ENCODE measurements around the gene SYT12. TPM values are rescaled to one million over a fixed set of nuclear protein-coding genes. Genes with fewer than 3 reads are reported as not detected.

The SYT12 gene
- total RNA-seq, 2 donors from 2014 or later: 0.05 TPM; not detected in 1

GRCh38 chr11:67016550-67016949, 6.4 kb upstream of the SYT12 start:
- peaks cover 8% of the 10 kb centered on the region in 2 donors for H3K36me3 Mint-ChIP-seq
- ATAC-seq (no peak), DNase-seq (ENCODE audit: low spot score in 2 of 2) (no peak)
- peaks cover 0 to 4% of the 10 kb centered on the region in 2 donors for H3K9me3 Mint-ChIP-seq
- H3K27ac Mint-ChIP-seq: no peak overlapping the region

GRCh38 chr11:67020949-67021348, 2.0 kb upstream of the SYT12 start:
- peak; percentile 17 to 81 for ATAC-seq
- DNase-seq (ENCODE audit: low spot score in 2 of 2): no peak
- H3K9me3 Mint-ChIP-seq: peaks cover 0 to 4% of the 10 kb centered on the region in 2 donors
- H3K36me3 Mint-ChIP-seq: peaks cover 8% of the 10 kb centered on the region in 2 donors
- no peak overlapping the region for H3K27ac Mint-ChIP-seq

- no peak for ATAC-seq
- no peak overlapping the region for H3K27ac Mint-ChIP-seq
- DNase-seq (ENCODE audit: low spot score in 2 of 2): no peak
- H3K36me3 Mint-ChIP-seq: peaks cover 8% of the 10 kb centered on the region in 2 donors
- peaks cover 0 to 4% of the 10 kb centered on the region in 2 donors for H3K9me3 Mint-ChIP-seq
Measured at GRCh38 chr11:67022341-67022933, 497 bp upstream of the SYT12 start.

- no peak overlapping the region for H3K27ac Mint-ChIP-seq
- DNase-seq (ENCODE audit: low spot score in 2 of 2) (no peak), ATAC-seq (no peak)
- peaks cover 0 to under 1% of the 10 kb centered on the region in 2 donors for H3K9me3 Mint-ChIP-seq
- H3K36me3 Mint-ChIP-seq: peaks cover 2% of the 10 kb centered on the region in 2 donors
Measured at GRCh38 chr11:67023957-67024353, 1.0 kb downstream of the SYT12 start.

- Mint-ChIP-seq H3K36me3 (no peaks in the 10 kb centered on the region), H3K27ac (no peak overlapping the region), H3K9me3 (no peaks in the 10 kb centered on the region)
- DNase-seq (ENCODE audit: low spot score in 2 of 2) (peak; percentile 36 to 65), ATAC-seq (peak; percentile 53 to 86)
Measured at GRCh38 chr11:67024410-67024809, 1.5 kb downstream of the SYT12 start.

GRCh38 chr11:67024966-67025365, 2.0 kb downstream of the SYT12 start:
- Mint-ChIP-seq H3K27ac (no peak overlapping the region), H3K36me3 (no peaks in the 10 kb centered on the region), H3K9me3 (no peaks in the 10 kb centered on the region)
- no peak for DNase-seq (ENCODE audit: low spot score in 2 of 2)
- no peak for ATAC-seq

- DNase-seq (ENCODE audit: low spot score in 2 of 2) (no peak), ATAC-seq (no peak)
- Mint-ChIP-seq H3K9me3 (no peaks in the 10 kb centered on the region), H3K36me3 (no peaks in the 10 kb centered on the region), H3K27ac (no peak overlapping the region)
Measured at GRCh38 chr11:67025750-67026149, 2.8 kb downstream of the SYT12 start.

- no peaks in the 10 kb centered on the region for H3K36me3 Mint-ChIP-seq
- DNase-seq (ENCODE audit: low spot score in 2 of 2): no peak
- H3K27ac Mint-ChIP-seq: no peak overlapping the region
- ATAC-seq: no peak
- H3K9me3 Mint-ChIP-seq: no peaks in the 10 kb centered on the region
Measured at GRCh38 chr11:67026941-67027340, 4.0 kb downstream of the SYT12 start.

- H3K27ac Mint-ChIP-seq: no peak overlapping the region
- no peak for DNase-seq (ENCODE audit: low spot score in 2 of 2)
- ATAC-seq: no peak
- no peaks in the 10 kb centered on the region for H3K36me3 Mint-ChIP-seq
- no peaks in the 10 kb centered on the region for H3K9me3 Mint-ChIP-seq
Measured at GRCh38 chr11:67027483-67027930, 4.6 kb downstream of the SYT12 start.

GRCh38 chr11:67027943-67028542, 5.1 kb downstream of the SYT12 start:
- DNase-seq (ENCODE audit: low spot score in 2 of 2) (no peak), ATAC-seq (no peak)
- H3K9me3 Mint-ChIP-seq: no peaks in the 10 kb centered on the region
- H3K36me3 Mint-ChIP-seq: no peaks in the 10 kb centered on the region
- H3K27ac Mint-ChIP-seq: no peak overlapping the region

GRCh38 chr11:67029146-67029545, 6.2 kb downstream of the SYT12 start:
- H3K9me3 Mint-ChIP-seq: no peaks in the 10 kb centered on the region
- H3K36me3 Mint-ChIP-seq: no peaks in the 10 kb centered on the region
- no peak for DNase-seq (ENCODE audit: low spot score in 2 of 2)
- H3K27ac Mint-ChIP-seq: no peak overlapping the region
- no peak for ATAC-seq

- no peak for DNase-seq (ENCODE audit: low spot score in 2 of 2)
- Mint-ChIP-seq H3K27ac (no peak overlapping the region), H3K9me3 (no peaks in the 10 kb centered on the region), H3K36me3 (no peaks in the 10 kb centered on the region)
- no peak for ATAC-seq
Measured at GRCh38 chr11:67030976-67031375, 8.0 kb downstream of the SYT12 start.

GRCh38 chr11:67031791-67032561, 9.0 kb downstream of the SYT12 start:
- ATAC-seq (no peak), DNase-seq (ENCODE audit: low spot score in 2 of 2) (no peak)
- no peaks in the 10 kb centered on the region for H3K9me3 Mint-ChIP-seq
- no peaks in the 10 kb centered on the region for H3K36me3 Mint-ChIP-seq
- no peak overlapping the region for H3K27ac Mint-ChIP-seq

GRCh38 chr11:67032830-67033551, 10.1 kb downstream of the SYT12 start:
- no peaks in the 10 kb centered on the region for H3K9me3 Mint-ChIP-seq
- no peaks in the 10 kb centered on the region for H3K36me3 Mint-ChIP-seq
- DNase-seq (ENCODE audit: low spot score in 2 of 2) (no peak), ATAC-seq (peak in 1 of 2 donors; percentile 59)
- no peak overlapping the region for H3K27ac Mint-ChIP-seq

GRCh38 chr11:67033661-67034166, 10.8 kb downstream of the SYT12 start:
- DNase-seq (ENCODE audit: low spot score in 2 of 2) (no peak), ATAC-seq (peak in 1 of 2 donors; percentile 35)
- Mint-ChIP-seq H3K27ac (no peak overlapping the region), H3K9me3 (no peaks in the 10 kb centered on the region), H3K36me3 (no peaks in the 10 kb centered on the region)

GRCh38 chr11:67034350-67034749, 11.4 kb downstream of the SYT12 start:
- H3K36me3 Mint-ChIP-seq: no peaks in the 10 kb centered on the region
- H3K9me3 Mint-ChIP-seq: no peaks in the 10 kb centered on the region
- ATAC-seq (no peak), DNase-seq (ENCODE audit: low spot score in 2 of 2) (no peak)
- no peak overlapping the region for H3K27ac Mint-ChIP-seq

GRCh38 chr11:67040147-67040546, 17.2 kb downstream of the SYT12 start:
- Mint-ChIP-seq H3K36me3 (no peaks in the 10 kb centered on the region), H3K9me3 (no peaks in the 10 kb centered on the region), H3K27ac (no peak overlapping the region)
- ATAC-seq (no peak), DNase-seq (ENCODE audit: low spot score in 2 of 2) (no peak)

All from activated naive CD4-positive, alpha-beta T cell treated with anti-CD3 and anti-CD28 coated beads, Interleukin-2, amount 50 U/mL, for 72 hours (primary cell).